Placental pericyte (primary cell): Measurements from ENCODE around the gene FAM168A. TPM values are rescaled to one million over a fixed set of nuclear protein-coding genes. Genes with fewer than 3 reads are reported as not detected.

Experiments used
- small RNA-seq: library from RNA; depleted of rRNA; stranded (forward); fragments of <200 nt; gene quantifications from one replicate; pipeline ENCODE3, GENCODE V24; 2012; ENCODE audit warnings: low replicate concordance
- total RNA-seq: library from RNA; depleted of rRNA; stranded (reverse); fragments of >200 nt; gene quantifications from 2 replicates; pipeline ENCODE4 v1.2.3, GENCODE V29; 2012

The FAM168A gene, protein sequence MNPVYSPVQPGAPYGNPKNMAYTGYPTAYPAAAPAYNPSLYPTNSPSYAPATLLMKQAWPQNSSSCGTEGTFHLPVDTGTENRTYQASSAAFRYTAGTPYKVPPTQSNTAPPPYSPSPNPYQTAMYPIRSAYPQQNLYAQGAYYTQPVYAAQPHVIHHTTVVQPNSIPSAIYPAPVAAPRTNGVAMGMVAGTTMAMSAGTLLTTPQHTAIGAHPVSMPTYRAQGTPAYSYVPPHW
- 10.5 and 28.1 TPM in 2 replicates for total RNA-seq

DNA sequence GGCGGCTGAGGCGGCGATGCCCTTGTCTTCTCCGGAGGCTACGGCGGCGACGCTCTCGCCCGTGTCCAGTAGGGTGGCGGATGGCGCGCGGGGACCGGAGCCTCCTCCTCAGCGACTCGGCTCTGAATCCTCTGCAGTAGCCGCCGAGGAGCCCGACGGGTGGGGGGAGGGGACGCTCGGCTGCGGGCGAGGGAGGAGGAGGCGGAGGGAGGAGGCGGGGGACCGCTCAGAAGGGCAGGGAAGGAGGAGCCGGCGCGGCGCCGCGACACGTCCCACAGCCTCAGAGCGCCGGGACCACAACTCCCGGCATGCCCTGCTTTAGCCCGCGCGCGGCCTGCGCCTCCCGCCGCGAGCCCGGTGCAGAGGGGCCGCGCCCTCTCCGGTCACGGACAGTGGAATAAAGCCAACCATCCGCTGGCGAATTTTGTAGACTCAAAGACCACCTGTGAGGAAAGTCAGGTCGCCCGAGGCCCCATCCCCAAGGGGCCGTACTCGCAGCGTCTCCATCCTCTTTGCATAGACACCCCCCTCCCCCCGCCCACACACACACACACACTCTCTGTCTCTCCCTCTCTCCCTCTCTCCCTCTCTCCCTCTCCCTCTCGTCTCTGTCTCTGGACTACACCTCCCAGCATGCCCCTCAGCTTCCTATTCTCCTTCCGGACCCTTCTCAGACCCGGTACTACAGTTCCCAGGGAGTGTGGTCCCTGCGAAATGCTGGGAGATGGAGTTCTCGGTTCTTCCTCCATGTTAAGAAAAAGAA is at the start of gene FAM168A:
TSS of gene FAM168A (minus strand) at position 157 of the 763 bp plus-strand sequence. CDS start 129,638 bp downstream, outside the sequence.

DNA sequence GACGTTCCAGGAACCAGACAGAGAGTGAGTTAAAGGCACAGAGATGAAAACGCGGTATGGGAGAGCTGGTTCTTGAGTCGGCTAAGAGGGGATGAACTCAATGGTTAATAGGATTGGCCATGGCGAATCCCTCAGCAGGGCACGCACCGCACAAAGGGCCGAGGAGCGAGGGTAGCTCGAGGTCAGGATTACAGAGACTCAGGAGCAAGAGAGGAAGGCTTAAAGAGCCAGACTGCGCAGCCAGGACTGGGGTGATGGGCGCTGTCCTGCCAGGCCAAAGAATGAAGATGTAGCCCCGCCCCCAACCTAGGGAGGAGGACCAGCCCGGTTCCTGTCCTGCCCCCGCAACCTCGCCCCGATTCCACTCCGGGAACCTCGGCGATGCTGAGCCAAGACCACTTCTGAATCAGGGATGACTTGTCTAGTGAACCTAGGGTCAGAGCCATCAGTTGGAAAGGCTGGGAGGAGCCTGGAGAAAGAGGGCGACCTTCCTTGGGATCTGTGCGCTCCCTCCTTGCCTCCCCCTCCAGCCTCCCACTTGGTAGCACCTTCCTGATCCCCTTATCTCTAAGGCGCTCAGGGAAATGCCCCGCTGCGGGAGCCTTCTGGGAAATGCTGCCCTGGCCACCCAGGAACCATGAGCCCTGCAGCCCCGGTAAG is 48.2 kb upstream of the FAM168A start, which contains the start of gene PLEKHB1:
TSS of gene PLEKHB1 (plus strand) at position 610 of the 660 bp plus-strand sequence. CDS start at position 638, 28 bp downstream.

DNA sequence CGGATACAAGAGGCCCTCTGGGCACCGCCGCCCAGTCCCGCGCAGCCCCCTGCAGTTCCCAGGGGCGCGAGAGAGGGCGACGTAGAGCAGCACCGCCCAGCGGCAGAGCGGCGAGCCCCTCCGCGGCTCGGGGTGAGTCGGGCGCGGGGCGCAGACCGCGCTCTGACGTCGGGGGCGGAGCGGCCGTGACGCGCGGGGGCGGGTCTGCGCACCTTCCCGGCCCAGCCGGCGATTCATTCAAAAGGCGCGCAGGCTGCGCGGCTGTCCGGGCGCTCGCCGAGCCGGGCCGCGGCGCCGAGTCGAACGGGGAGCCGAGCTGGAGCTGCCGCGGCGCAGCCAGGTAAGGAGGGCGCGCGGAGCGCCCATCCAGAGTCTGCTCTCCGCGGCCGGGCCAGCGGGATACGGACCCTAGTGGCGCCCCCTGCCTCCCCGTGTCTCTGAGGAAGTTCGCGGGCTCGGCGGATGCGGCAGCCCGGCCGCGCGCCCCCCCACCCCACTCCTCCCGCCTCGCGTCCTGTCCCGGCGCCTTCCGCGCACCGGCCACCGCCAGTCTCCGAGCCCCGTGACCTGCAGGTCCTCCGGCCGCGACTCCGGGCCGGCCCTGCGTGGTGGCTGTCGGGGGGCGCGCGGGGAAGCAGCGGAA is 221.6 kb downstream of the FAM168A start, which contains the start of gene RELT:
TSS of gene RELT (plus strand) at position 240 of the 643 bp plus-strand sequence. CDS start 12,738 bp downstream, outside the sequence.

Small RNA genes within 50 kb of the gene (small RNA-seq; reads per million reads assigned to genes)
- gene AP000763.2 (0.13 reads per million), gene HMGN2P38 (not detected)

Other genes starting within 250 kb of the FAM168A start
- gene RELT, start 221.7 kb downstream of the FAM168A start, total RNA-seq = 3.5 and 9.9 TPM in 2 replicates
- not detected in 2 replicates for gene PLEKHB1, start 48.5 kb upstream of the FAM168A start, total RNA-seq
- 172 and 187 TPM in 2 replicates for gene RAB6A, start 163.0 kb upstream of the FAM168A start, total RNA-seq
- gene MRPL48, start 189.8 kb upstream of the FAM168A start, total RNA-seq = 18.9 and 23.6 TPM in 2 replicates